G401 (cell line): ENCODE results near the gene PTPRN2. TPM values are rescaled to one million over a fixed set of nuclear protein-coding genes. Genes with fewer than 3 reads are reported as not detected.

Experiments used
- DNase-seq: peaks from one replicate; pipeline ENCODE4 v3.0.0-alpha.2; 2015; ENCODE audit warnings: low spot score
- in situ Hi-C: cut with HindIII; loops from 2 replicates; pipeline ENCODE4 v1.10.0; 2016; ENCODE audit warnings: low sequenced_read_pairs, mixed read lengths
- total RNA-seq: library from RNA; depleted of rRNA; stranded (reverse); fragments of >200 nt; shearing (Covaris generic); gene quantifications from 2 replicates; pipeline ENCODE4 v1.2.3, GENCODE V29; 2014

Gene PTPRN2
- total RNA-seq, 1 experiment from 2014 or later: not detected

DNA sequence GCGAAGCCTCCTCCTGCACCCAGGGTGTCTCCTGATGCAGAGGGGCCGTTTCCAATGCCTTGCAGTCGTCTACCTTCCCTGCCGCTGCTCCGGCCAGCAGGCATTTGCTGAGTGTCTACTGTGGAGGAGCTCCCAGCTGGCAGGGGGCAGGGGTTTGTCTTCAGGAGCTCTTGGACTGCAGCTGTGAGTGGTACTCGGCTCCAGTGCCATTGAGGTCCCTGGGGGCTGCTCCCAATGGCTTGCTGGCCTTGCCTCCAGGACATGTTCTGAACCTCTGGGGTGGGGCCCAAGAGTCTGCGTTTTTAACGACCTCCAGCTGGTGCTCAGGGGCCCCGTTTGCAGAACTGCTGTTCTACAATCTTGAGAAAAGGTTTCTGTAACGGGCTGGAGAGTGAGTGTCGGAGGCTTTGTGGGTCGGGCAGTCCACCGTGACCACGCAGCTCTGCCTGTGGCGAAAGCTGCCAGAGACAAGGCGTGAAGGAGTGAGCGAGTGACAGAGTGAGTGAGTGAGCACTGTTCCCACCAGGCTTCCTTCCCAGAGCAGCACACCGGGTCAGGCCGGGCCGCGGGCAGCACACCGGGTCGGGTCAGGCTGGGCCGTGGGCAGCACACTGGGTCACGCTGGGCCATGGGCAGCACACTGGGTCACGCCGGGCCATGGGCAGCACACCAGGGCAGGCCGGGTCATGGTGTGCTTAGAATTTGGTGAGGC is 520.2 kb downstream of the PTPRN2 start:
- in situ Hi-C loops: no loop called here
- no peak for DNase-seq

DNA sequence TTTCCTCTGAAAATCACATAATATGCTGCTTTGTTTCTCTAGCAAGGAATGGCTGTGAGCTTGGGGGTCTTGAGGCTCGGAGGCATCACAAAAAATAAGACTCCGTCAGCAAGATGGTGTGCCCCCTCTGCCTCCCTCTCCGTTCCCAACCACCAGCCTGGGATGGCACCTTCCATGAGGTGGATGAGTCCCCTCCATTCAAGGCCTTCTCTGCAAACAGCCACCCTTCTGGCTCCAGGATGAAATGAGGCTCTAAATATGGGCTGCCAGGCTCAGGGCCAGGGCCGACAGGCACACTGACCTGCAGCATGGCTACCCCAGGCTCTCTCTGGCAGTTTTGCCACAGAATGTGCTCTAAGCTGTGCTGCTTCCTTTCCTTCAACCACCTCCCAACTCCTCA is 521.5 kb downstream of the PTPRN2 start:
- in situ Hi-C loops: no loop called here
- DNase-seq: no peak

DNA sequence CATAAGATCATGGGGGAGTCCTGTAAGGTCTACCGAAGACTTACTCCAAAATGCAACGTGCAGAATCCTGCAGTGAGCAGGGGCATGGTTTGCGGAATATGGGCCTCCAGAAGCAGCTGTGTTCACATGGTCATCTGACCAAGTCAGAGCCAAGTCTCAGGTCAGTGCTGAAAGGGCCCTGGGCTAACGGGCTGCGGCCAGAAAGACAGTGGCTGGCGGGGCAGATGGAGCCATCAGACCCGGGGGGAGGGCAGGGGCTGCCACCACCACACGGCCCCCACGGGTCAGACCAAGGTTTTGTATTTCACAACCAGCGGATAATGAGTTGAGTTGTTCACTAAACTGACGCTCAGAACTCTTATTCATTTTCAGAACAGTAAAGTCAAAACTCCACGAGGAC is 522.3 kb downstream of the PTPRN2 start:
- DNase-seq: no peak
- in situ Hi-C loops: no loop called here

DNA sequence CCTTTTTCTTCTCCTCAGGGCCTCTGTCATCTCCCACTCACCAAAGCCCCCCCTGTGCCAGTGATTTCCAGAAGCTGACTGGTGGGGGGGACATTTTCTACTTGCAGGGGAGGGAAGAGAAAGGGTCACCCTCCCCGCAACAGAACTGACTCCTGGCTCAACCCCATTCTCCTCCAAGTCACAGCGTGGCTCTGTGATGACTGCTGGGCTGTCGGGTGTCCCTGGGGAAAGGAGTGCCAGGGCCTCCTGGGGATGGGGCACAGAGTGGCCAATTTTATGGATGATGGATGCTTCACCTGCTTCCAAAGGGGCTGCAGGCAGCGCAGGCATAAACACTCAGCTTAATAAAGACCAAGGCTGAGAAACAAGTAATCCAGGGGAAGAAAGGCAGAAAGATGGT is 523.0 kb downstream of the PTPRN2 start:
- no peak for DNase-seq
- in situ Hi-C loops: no loop called here

DNA sequence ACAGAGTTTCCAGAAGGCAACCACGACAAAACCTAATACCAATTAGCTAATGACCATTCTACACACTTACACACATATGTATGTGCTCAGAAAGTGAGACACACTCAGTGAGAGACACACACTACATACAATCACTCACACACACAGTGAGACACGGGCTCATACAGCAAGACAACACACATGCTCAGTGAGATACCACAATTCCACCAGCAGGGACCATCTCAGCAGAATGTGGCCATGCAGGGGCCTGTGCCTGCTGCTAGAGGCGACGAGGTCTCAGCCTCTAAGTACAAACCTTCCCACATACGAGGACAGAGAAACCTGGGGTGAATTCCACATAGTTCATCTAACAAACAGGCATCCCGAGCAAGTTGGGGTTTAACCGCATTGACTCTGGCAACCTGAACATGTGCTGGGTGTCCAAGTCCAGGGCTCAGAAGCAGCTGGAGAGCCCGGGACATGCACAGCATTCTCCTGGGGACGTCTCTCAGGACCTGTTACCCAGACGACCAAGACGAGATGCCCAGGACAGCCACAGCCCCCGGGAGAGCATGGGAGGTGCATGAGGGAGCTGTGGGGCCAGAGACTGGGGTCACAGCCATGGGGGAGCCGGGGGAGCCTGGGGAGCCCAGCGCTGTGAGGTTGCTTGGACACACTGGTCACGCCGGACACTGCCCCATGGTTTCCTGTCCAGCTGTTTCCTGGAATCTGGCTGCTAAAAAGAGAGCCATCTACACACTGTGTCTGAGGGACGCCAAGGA is 523.6 kb downstream of the PTPRN2 start:
- in situ Hi-C loops: no loop called here
- no peak for DNase-seq

DNA sequence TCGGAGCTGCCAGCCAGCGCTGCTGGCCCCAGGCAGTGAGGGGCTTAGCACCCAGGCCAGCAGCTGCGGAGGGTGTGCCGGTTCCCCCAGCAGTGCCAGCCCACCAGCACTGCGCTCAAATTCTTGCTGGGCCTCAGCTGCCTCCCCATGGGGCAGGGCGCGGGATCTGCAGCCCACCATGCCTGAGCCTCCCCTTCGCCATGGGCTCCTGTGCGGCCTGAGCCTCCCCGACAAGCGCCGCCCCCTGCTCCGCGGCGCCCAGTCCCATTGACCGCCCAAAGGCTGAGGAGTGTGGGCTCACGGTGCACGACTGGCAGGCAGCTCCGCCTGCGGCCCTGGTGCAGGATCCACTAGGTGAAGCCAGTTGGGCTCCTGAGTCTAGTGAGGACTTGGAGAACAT is 525.0 kb downstream of the PTPRN2 start:
- no peak for DNase-seq
- in situ Hi-C loops: no loop called here

DNA sequence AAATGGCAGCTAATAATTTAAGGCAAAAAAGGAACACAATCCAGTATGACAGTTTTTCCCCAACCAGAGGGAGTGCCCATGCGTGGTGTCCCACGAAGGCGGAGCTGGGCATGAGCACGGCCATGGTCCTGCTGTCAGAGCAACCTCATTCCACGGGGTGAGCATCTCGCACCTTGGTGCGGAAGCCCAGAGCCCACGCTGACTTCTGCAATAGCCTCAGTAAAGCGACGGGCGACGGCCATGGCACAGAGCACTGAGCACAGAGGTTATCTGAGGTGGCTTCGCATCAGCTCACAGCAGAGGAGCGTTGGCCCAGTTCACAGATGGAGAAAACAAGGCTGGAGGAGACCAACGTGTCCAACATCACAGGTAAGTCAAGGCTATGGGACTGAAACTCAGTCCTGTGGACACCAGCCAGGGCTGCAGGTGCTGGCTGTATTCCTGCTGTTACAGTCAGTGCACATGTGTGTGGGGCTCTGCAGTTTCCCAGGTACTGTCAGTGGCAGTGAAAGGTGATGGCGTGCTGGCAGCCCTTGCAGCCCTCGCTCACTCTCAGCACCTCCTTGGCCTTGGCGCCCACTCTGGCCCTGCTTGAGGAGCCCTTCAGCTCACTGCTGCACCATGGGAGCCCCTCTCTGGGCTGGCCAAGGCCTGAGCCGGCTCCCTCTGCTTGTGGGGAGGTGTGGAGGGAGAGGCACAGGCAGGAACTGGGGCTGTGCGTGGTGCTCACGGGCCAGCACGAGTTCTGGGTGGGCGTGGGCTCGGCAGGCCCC is 525.6 kb downstream of the PTPRN2 start:
- no peak for DNase-seq
- in situ Hi-C loops: no loop called here

DNA sequence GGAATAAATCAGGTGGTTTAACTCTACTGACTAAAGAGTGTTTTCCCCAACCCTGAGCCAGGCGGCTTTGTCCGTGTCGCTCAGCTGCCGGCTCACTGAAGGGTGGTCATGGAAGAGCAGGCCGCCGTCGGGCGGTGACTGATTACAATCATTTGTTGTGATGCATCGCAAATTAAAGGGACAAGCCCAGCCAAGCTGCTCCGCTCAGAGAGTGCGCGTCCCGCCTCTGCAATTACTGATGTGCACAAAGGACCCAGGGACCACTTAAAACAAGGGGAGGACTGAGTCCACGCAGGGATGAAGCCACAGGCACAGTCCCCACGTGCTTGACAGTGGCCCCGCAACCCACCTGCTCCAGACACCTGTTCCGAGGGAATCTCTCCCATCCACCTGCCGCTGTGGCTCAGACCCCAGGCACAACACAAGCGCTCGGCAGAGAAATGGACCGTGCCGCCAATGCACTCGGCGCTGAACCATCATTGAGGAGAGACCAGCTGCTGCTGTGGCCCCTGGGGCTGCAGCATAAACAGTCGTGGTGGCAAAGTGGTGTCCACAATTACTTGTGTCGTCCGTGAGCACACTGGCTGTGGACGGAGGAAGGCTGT is 526.5 kb downstream of the PTPRN2 start:
- in situ Hi-C loops: no loop called here
- no peak for DNase-seq

DNA sequence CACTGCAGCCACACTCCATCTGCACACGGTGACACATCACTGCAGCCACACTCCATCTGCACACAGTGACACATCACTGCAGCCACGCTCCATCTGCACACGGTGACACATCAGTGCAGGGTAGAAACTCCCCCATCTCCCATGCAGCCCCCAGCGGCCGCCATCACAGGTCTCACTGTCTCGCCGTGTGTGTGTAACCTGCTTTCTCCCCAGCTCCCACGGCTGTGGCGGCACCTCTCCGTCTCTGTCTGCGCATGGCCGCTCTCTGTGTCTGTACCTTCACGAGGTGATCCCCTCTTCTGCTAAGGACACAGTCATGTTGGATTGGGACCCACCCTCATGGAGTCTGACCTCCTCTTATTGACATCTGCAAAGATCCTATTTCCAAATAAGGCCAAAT is 527.4 kb downstream of the PTPRN2 start:
- in situ Hi-C loops: no loop called here
- DNase-seq: no peak

DNA sequence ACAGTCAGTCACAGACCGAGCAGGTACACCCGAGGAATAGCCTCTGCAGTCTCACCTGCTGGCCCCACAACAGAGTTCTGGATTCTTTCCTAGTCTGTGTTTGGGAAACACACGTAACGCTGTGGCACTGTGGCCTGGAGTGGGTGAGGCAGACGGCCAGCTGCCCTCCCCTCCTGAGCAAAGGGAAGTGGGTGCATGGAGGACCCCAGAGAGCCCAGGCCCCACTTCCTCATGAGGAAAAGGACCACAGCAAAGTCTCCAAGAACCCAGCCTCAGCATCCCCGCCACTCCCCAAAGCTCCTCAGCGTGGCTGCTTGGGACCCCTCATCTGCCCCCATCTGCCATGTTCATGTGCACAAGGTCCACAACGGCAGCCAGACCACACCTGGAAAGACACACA is 530.2 kb downstream of the PTPRN2 start:
- no peak for DNase-seq
- in situ Hi-C loops: no loop called here

DNA sequence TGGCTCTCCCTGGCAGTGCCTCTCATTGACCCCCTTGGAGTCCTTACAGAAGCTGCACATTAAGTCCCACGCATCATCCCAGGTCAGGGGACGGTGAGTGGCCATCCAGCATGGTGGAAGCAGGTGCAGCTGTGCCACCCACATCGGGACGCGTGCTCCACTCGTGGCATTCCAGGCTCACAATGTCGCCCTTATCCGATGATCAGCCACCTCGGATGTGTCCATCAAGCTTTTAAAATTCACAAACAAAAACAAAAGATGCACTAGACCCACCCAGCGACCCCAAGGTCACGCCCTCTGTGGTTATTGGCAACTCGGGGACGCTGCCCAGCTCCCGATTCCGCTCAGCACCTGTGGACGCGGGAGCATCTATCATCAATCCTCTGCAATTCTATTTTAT is 530.9 kb downstream of the PTPRN2 start:
- in situ Hi-C loops: no loop called here
- DNase-seq: no peak

DNA sequence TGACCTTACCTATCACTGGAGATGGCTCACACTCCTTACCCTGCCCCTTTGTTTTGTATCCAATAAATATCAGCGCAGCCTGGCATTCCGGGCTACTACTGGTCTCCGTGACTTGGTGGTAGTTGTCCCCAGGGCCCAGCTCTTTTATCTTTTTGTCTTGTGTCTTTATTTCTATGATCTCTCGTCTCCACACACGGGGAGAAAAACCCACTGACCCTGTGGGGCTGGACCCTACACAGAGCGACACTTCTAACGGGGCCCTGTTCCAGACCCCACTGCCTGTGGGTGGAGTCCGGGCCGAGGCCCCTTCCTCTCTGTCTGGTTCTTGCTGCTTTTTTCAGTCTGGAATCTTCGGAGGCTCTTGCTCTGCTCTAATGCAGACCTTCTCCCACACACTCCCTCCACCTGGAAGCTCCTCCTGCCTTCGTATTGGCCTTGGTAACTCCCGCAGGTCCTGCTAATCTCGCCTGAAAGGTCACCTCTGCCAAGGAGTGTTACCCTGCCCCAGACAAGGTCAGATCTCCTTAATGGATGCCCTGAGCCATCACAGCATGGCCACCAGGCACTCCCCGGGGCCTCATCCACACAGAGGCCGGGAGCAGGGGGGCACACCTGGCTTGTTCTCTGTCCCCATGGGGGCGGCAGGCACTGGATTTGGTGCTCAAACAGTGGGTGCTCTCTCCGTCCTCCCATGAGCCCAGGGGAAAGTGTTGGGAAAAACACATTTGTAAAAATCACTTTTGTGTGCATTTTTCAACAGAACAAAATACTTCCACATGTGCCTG is 531.7 kb downstream of the PTPRN2 start:
- no peak for DNase-seq
- in situ Hi-C loops: no loop called here

DNA sequence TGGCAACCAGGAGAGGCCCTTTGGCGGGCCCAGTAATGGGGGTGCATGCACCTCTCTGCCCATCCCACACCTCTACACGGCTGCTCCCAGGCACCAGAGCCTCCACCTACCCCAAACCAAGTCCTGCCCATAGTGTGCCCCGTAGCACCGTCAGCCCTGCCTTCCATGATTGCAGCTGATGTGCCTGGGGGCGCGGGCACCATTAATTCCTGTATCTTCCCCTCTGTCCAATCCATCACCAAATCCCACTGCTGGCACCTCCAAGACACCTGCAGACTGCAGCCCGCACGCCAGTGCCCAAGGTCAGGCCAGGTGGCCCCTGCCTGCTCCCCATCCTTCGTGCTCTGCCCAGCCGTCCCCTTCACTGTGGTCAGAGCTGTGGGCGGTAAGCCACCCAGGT is 533.0 kb downstream of the PTPRN2 start:
- DNase-seq: no peak
- in situ Hi-C loops: no loop called here

DNA sequence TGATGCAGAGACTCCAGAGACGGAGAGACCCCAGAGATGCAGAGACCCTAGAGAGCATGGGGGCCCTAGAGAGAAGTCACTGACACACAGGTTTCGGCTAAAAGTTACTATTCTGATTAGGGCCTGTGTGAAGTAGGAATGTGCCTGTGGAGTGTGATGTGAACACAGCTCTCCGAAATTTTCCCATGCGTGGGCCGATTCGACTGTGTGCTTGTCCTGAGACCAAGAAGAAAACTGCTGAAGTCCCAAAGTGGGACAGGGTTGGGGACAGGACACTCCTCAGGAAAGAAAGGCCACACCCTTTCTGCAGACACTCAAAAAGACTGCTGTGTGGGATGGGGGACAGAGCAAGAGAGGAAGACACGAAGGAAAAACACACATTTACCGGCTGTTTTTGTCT is 533.5 kb downstream of the PTPRN2 start:
- DNase-seq: no peak
- in situ Hi-C loops: no loop called here

DNA sequence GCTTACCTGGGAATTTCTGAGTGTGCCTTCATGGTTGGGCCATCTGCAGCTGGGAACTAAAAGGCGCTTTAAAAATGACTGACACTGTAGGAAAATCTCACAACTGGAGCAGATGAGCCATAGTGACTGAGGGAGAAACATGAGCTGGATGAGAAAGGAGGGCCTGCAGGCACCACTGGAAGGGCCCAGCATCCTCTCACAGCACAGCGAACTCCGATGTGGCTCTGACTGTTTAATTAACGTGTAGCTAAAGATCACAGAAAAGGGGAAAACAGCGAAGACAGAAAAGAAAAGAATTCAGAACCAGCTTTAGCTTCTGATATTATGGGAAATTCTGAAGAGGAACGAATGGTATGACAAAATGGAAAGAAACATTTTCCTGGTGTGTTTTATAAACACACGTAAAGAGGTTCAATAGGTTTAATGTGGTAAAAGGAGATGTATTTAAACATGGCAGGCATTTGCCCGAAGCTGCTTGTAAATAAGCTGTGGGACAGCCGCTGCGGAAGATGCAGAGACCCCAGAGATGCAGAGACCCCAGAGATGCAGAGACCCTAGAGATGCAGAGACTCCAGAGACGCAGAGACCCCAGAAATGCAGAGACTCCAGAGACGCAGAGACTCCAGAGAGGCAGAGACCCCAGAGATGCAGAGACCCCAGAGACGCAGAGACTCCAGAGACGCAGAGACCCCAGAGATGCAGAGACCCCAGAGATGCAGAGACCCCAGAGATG is 534.3 kb downstream of the PTPRN2 start:
- in situ Hi-C loops: no loop called here
- no peak for DNase-seq

DNA sequence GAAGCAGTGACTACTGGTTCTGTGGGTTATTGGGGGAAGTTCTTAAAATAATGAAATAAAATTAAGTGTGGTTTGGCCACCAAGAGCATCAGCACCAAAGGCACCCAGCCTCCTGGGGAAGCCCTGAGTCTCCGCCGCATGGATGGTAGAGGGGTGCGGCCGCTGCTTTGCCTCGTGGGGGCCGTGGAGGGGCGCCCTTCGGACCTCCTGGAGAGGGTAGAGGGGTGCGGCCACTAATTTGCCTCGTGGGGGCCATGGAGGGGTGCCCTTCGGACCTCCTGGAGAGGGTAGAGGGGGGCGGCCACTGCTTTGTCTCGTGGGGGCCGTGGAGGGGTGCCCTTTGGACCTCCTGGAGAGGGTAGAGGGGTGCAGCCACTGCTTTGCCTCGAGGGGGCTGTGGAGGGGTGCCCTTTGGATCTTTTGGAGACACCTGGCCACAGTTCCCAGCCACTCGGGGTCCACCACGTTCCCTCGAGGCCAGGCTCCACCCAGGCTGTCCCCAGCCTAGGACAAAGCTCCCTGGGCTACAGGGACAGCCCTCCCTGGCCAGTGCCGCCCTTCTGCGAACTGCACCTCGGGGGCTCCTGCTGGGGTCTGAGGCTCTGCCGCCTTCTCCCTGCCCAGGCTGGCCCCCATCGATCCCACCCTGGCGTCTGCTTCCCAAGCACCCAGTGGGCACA is 535.1 kb downstream of the PTPRN2 start:
- in situ Hi-C loops: no loop called here

DNA sequence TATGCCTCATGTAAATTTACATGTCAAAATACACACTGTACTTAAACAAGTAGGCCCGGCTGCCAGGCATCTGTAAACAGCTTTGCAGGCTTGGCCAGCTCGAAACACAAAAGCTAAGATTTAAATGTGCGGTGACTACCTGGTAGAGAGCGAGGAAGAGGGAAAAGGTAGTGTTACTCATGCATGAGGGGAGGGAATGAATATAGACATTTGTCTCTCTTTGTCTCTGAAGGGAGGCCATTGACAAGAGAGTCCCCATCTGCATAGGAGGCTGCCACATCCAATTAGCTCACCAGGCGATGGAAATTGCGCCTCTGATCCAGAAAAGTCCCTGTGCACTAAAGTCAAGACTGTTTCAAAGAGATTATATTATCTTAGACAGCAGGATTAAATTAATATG is 535.8 kb downstream of the PTPRN2 start:
- DNase-seq: no peak
- in situ Hi-C loops: no loop called here

More for the DNA sequence above, 535.1 kb downstream of the PTPRN2 start:
- DNase-seq: no peak
